Endothelial cell (in vitro differentiated cells): ENCODE measurements around the gene NRXN3. TPM values are rescaled to one million over a fixed set of nuclear protein-coding genes. Genes with fewer than 3 reads are reported as not detected.

Experiments
- DNase-seq: peaks from one replicate; pipeline ENCODE4 v3.0.0; 2021; ENCODE audit warnings: low spot score
- H3K27ac Mint-ChIP-seq: one replicate; pipeline ENCODE4 v1.8.0; 2021; ENCODE audit warnings: mixed read lengths, inconsistent platforms; ENCODE audit not compliant: unreplicated experiment
- H3K27me3 Mint-ChIP-seq: one replicate; pipeline ENCODE4 v1.8.0; 2021; ENCODE audit warnings: mild to moderate bottlenecking, moderate library complexity, mixed read lengths, inconsistent platforms; ENCODE audit not compliant: unreplicated experiment
- H3K36me3 Mint-ChIP-seq: one replicate; pipeline ENCODE4 v1.8.0; 2021; ENCODE audit warnings: mild to moderate bottlenecking, low read depth, mixed read lengths, inconsistent platforms; ENCODE audit not compliant: unreplicated experiment
- H3K4me1 Mint-ChIP-seq: one replicate; pipeline ENCODE4 v1.8.0; 2021; ENCODE audit warnings: mild to moderate bottlenecking, mixed read lengths, inconsistent platforms; ENCODE audit not compliant: unreplicated experiment
- H3K4me3 Mint-ChIP-seq: one replicate; pipeline ENCODE4 v1.8.0; 2021; ENCODE audit warnings: mild to moderate bottlenecking, mixed read lengths, inconsistent platforms; ENCODE audit not compliant: unreplicated experiment
- H3K9me3 Mint-ChIP-seq: one replicate; pipeline ENCODE4 v1.8.0; 2021; ENCODE audit warnings: mixed read lengths, inconsistent platforms; ENCODE audit not compliant: unreplicated experiment
- total RNA-seq: library from RNA; stranded (reverse); fragmentation: NEBNext Ultra II Directional; extraction: Animal tissue kit (Norgen Biotek cat#: 25700); gene quantifications from one replicate; pipeline ENCODE4 v1.2.1, GENCODE V29; 2021; ENCODE audit not compliant: unreplicated experiment
- TF ChIP-seq, protein P1 (sequence below): fragments of 200-600 bp; sonication (generic); IDR thresholded peaks from one replicate; pipeline ENCODE4 v1.5.0; 2021; ENCODE audit warnings: antibody characterized with exemption; ENCODE audit not compliant: unreplicated experiment

Gene NRXN3
- total RNA-seq, 1 donor from 2014 or later: 2.3 TPM

DNA sequence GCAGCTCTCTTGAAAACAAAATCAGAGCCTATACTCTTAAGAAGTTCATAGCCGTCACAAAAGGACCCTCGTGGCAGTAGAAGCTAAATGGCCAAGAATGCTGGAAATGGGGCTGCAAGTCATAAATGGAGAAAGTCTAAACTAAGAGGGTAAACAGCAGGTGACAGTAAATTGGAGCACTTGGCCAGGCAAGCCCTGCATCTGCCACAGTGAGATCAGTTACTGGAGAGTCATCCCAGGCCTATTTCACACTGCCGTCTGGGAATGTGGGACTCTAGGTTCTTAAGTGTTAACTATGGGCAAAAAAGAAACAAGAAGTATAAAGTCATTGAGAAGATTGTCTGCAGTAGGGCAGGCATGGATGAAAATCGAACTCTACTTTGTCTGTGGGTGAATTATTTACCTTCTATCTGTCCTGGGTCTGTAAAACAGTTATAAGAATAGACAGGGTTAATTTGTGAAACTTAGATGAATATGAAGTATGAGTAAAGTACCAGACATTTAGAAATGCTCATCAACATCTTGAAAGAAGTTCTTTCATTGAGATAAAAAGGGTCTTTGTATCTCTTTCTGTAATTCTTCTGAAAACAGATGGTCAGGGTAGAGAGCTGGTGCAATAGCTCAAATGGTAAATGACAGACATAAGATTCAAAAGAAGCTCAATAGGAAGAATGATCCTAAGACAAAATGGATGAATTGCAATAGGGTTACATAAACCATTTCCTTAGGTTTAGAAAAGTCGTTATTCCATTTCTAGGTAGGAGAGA is 1248.7 kb downstream of the NRXN3 start:
- Mint-ChIP-seq H3K36me3 (no peaks in the 10 kb centered on the region), H3K4me3 (no peak overlapping the region), H3K27ac (no peak overlapping the region), H3K27me3 (peaks cover 1% of the 10 kb centered on the region), H3K4me1 (no peaks in the 10 kb centered on the region), H3K9me3 (no peaks in the 10 kb centered on the region)
- no peak for DNase-seq
- TF ChIP-seq, protein P1, sequence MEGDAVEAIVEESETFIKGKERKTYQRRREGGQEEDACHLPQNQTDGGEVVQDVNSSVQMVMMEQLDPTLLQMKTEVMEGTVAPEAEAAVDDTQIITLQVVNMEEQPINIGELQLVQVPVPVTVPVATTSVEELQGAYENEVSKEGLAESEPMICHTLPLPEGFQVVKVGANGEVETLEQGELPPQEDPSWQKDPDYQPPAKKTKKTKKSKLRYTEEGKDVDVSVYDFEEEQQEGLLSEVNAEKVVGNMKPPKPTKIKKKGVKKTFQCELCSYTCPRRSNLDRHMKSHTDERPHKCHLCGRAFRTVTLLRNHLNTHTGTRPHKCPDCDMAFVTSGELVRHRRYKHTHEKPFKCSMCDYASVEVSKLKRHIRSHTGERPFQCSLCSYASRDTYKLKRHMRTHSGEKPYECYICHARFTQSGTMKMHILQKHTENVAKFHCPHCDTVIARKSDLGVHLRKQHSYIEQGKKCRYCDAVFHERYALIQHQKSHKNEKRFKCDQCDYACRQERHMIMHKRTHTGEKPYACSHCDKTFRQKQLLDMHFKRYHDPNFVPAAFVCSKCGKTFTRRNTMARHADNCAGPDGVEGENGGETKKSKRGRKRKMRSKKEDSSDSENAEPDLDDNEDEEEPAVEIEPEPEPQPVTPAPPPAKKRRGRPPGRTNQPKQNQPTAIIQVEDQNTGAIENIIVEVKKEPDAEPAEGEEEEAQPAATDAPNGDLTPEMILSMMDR: no peak

DNA sequence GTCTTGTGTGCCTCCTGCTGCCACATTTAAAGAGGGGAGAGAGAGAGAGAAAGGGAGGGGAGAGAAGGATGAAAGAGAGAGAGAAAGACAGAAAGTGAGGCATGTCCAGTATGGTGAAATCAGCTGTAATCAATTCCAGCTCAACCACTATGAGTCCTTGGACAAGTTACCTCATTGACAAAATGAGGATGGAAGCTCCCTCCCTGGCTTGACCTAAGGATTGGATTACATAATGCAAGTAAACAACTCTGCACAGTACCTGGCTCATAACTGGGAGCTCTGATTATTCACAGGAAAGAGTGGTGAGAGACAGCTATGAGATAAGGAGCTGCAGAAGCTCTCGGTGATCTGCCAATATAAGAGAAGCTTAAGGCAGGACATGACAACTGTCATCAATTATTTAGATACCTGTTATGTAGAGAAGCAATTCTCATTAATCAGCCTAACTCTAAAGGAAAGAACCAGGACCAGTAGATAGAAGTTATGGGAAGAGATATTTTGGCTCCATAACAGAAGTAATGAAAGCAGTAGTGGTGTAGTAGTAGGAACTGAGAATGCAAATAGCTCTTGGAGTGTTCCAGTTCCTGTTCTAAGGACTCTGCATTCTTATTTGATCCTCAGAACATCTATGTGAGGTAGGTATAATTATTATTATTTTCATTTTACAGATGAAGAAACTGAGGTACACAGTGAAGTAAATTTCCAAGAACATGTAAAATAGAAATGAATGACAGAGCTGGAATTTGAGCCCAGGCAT is 1249.6 kb downstream of the NRXN3 start:
- no peaks in the 10 kb centered on the region for H3K4me1 Mint-ChIP-seq
- H3K27me3 Mint-ChIP-seq: peaks cover 1% of the 10 kb centered on the region
- H3K4me3 Mint-ChIP-seq: no peak overlapping the region
- no peaks in the 10 kb centered on the region for H3K9me3 Mint-ChIP-seq
- TF ChIP-seq, protein P1: no peak
- H3K27ac Mint-ChIP-seq: no peak overlapping the region
- H3K36me3 Mint-ChIP-seq: no peaks in the 10 kb centered on the region
- no peak for DNase-seq

DNA sequence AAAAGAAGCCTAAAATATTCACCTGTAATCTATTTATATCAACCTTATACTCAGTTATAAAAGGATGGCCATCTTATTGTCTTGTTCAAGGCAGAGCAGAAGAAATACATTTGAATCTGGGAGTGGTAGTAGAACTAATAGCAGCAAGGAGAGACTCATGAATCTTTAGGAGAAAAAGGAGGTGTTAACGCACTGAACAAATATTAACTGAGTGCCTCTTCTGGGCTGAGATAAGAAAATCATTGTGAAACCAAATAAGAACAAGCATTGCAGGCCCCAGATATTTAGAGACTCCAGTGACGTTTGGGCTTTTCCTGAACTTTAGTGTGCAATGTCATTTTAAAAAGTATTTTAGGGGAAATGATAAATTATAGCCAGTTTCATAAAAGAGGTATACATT is 1250.6 kb downstream of the NRXN3 start:
- no peaks in the 10 kb centered on the region for H3K9me3 Mint-ChIP-seq
- no peaks in the 10 kb centered on the region for H3K4me1 Mint-ChIP-seq
- H3K27ac Mint-ChIP-seq: no peak overlapping the region
- DNase-seq: no peak
- peaks cover 1% of the 10 kb centered on the region for H3K27me3 Mint-ChIP-seq
- TF ChIP-seq, protein P1: no peak
- H3K36me3 Mint-ChIP-seq: no peaks in the 10 kb centered on the region
- no peak overlapping the region for H3K4me3 Mint-ChIP-seq

DNA sequence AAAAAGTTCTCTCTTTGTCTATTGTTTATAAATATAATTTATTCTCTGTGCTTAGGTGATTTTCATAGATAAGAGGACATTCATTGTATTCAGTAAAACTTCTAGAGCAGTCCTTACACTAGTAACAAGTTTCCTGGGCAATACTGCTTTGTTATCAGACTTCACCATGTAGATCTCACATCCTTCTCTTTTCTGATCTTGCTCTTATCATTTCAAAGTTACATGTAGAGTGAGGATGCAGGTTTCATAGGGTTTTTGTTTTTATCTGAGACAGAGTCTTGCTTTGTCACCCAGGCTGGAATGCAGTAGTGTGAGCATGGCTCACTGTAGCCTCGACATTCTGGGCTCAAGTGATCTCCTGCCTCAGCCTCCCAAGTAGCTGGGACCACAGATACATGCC is 1251.6 kb downstream of the NRXN3 start:
- Mint-ChIP-seq H3K27ac (no peak overlapping the region), H3K4me1 (no peaks in the 10 kb centered on the region), H3K36me3 (no peaks in the 10 kb centered on the region), H3K27me3 (peaks cover 1% of the 10 kb centered on the region), H3K9me3 (no peaks in the 10 kb centered on the region), H3K4me3 (no peak overlapping the region)
- TF ChIP-seq, protein P1: no peak
- no peak for DNase-seq

DNA sequence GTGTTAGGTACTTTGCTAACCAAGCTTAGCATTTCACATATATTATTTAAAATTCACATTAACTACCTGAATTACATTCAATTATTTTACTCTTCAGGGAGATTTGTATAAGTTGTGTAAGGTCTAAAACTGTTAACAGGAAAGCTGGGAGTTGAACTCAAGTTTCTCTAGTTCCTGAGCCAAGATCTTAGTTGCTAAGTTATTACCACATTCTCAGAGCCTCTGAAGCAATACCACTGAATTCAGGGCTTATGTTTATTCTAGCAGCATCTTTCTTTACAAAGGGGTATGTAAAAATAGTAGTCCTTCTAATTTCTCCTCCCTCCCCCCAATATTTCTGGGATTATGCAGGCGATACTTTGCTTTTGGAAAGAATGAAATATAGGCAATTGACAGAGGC is 1254.3 kb downstream of the NRXN3 start:
- Mint-ChIP-seq H3K4me3 (no peak overlapping the region), H3K36me3 (no peaks in the 10 kb centered on the region), H3K27ac (no peak overlapping the region), H3K4me1 (no peaks in the 10 kb centered on the region), H3K9me3 (no peaks in the 10 kb centered on the region), H3K27me3 (no peaks in the 10 kb centered on the region)
- no peak for DNase-seq
- TF ChIP-seq, protein P1: no peak
